KG1 (cell line): Measurements from ENCODE around the gene CHRNA4.
"Not testable (repeated sequence)": the region's sequence is repeated elsewhere in the genome, so short reads cannot be mapped to it uniquely, and the experiment has no call there.

ENCODE experiments used
- DNase-seq: peaks from one replicate; lab custom pipeline; 2025; lab: John Stamatoyannopoulos, UW

The CHRNA4 gene

DNA sequence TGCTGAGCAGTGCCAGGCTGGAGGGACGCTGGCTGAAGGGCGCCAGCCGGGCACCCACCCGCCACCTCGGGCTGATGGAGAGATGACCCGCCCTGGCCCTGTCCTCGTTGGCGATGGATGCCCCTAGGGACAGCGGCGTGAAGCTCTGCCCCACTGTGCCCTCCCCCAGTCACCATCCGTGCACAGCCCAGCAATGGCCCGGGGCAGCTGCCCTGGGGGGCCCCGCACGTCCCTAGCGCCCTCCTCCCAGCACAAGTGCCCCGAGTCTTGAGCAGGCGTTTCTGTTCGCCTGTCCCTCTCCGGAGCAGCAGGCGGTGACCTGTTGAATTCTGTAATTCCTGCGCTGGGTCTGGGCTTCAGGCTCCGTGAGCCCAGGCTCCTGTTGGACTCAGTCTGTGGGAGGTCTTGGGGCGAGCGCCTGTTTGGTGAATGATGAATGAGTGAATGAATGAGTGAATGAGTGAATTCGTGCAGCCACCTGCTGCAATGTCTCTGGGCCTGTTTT, 36.8 kb upstream of the CHRNA4 start:
- no peak for DNase-seq

DNA sequence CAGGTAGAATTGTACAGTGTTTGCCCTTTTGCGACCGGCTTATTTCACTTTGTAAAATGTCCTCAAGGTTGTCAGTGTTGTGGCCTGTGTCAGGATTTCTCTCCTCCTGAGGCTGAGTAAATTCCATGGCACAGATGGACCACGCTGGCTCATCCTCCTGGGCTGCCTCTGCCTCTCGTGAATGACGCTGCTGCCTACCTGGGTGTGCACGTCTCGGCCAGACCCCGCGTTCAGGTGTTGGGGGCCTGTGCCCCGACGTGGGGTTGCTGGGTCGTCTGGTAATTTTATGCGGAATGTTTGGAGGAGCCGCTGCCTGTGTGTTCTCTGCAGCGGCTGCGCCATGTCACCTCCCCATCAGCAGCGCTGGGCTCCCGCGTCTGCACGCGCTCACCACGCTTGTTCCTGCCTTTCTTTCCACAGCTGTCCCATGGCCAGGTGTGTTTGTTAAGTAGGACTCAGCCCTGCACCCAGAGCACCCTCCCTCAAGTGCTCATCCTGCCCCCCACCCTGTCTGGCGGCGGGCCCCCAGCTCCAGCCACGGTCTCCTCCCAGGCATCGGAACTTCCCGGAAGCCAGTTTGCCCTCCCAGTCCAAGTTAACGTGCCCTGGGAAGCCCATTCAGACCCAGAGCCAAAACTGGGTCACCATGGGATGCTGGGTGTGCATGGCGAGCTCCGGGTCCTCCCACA, 36.1 kb upstream of the CHRNA4 start:
- DNase-seq: no peak

DNA sequence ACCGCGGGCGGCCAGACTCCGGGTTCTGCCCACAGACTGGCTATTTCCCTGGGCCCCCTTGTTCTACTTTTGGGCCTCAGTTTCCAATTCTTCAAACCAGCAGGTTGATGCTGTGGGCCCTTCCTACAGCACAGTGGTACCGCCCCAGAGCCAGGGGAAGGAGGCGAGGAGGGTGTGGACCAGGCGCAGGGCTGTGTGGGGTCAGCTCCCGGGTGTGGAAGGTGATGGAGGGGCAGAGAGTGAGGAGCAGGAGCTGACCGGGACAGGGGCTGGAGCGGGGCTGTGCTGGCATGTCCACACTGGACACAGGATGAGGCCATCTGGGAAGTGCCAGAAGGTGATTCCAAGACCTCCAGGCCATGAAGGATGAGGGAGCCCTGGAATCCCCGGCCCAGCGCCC, 35.2 kb upstream of the CHRNA4 start:
- DNase-seq: no peak

DNA sequence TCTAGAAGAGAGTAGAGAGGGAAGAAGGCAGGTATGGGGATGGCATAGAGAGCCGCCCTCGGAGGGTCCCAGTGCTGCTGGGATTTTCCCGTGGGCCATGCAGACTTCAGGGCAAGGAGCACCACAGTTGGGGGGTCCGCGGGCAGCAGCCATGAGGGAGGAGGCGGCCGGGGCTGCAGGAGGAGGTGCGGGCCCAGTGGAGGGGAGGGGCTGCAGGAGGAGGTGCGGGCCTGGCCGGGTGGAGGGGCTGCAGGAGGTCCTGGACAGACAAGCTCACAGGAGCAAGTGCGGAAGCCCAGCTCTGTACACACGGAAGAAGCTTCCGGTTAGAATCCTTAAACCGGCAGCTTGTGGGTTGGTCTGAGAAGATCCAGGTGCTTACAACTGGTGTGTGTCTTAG, 34.6 kb upstream of the CHRNA4 start:
- no peak for DNase-seq

DNA sequence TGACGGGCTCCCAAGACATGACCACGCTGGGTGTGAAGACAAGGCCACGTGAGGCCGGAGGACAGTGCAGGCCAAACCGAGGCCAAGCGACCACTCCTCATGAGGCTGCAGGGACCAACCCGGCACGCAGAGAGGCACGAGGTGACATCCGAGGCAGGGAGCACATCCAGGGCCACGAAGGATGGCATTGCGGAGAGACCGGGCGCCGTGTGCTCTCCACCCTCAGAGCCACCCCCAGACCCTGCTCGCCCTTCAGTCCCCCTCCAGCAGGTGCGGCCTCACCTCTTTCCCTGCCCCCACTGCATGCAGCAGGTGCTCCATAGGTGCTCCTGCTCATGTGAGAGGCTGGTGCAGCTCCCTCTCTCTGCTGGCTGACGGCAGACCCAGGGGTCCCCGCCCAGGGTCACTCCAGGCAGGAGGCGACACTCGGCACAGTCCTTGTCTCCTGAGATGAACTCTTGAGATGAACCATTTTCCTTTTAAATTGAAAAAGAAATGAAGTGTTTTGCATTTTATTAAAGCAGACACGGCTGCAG, 33.8 kb upstream of the CHRNA4 start:
- no peak for DNase-seq

DNA sequence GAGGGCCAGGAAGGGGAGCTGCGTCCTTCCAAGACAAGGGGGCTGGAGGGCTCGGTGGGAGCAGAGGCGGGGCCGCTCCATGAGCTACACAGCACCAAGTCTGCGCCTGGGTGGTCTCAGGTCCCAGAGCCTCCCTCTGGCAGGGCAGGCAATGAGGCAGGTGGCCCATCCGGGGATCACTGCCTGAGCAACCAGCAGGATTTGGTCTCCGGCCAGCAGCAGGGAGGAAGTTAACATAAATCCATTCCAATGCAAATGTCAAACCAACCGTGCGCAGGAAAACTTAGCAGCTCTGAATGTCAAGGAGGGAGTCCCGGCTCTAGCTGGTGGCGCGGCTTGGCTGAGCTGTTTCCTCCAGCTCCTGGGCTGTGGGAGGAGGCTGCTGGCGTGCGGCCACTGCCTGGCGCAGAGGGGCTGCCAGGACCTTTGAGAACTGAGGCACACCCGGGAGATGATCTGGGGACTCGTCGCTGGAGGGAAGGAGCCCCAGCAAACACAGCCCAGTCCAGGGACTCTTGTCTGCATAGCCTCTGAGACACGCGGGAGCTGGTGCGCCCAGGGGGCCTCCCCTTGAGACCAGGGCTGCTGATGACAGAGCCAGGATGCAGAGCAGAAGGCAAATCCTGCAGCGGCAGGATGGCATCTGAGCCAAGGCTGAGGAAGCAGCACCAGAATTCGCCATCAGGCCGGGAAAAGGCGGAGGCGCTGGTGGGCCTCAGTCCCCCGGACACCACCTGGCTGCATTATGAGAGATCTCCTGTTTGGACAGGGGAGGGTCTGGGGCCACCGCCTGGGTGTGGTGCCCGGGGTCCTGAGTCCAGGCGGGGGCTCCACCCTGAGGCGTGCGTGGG, 33.1 kb upstream of the CHRNA4 start:
- DNase-seq: no peak

DNA sequence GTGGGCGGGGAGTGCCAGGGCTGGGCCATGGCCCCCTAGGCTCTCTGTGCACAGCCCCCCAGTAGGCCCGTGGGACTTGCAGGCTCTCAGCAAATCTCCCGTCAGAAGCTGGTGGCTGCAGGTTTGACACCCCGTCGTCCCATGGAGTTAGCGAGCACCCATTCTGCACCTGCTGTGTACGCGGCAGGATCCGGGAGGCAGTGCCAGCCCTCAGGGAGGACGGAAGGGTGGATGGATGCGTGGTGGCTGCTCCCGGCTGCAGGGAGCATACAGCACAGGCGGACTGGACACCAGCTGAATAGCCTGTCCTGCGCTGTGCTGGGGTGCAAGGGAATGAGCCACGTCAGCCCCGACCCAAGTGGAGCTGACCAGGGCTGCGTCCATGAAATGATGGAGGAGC, 32.4 kb upstream of the CHRNA4 start:
- DNase-seq: no peak

DNA sequence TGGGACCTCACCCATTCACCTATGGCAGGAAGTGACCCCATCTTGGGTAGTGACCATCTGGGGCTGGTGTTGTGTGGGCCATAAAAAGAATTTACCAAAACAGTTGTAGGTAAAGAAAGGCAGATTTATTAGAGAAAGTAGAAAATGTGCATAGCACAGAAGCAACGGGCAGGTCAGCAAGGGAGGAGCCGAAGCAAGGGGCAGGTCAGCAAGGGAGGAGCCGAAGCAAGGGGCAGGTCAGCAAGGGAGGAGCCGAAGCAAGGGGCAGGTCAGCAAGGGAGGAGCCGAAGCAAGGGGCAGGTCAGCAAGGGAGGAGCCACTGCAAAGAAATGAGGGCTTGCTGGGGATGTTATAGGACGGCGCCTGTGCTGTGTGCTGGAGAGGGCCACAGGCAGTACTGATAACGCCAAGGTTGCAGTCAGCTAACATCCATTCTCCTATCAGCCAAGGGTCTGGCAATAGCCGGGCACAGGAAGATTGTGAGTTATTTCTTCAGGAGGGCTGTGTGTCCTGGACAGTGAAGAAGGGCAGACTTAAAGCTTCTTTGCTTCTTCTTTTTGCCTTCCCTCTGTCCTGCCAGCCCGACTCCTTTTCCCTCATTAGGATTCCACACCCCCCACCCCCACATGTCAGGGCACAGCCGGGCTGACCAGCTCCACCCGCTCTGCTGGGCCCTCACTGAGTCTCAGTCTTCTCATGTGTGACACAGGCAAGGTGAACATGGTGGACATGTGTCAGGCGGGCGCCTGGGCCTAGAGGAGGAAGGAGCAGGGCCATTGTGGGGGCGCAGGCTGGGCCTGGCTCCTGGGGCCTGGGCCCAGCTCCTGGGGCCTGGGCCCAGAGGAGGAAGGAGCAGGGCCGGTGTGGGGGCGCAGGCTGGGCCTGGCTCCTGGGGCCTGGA, 31.6 kb upstream of the CHRNA4 start:
- DNase-seq: no peak

DNA sequence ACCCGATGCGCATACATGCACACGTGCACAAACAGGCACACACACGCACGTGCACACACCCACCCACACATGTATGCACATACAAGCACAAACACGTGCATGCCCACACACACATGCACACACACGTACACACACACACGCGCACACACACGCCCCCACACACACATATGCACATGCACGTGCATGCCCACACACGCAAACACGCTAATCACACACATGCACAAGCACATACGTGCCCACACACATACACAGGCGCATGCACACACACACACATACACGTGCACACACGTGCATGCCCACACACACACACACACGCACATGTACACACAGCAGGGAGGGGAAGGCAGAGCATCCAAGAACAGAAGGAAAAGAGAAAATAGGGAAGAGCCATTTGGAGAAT, 26.8 kb upstream of the CHRNA4 start:
- no peak for DNase-seq

DNA sequence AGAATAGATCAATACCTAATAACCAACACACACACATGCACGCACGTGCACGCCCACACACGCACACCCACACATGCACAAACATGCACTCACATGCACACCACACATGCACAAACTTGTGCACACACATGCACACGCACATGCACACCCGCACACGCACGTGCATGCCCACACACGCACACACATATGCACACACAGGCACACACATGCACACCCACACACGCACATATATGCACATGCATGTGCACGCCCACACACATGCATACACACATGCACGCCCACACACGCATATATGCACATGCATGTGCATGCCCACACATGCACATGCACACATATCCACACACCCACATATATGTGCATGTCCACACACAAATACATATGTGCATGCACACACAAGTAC, 26.2 kb upstream of the CHRNA4 start:
- no peak for DNase-seq

DNA sequence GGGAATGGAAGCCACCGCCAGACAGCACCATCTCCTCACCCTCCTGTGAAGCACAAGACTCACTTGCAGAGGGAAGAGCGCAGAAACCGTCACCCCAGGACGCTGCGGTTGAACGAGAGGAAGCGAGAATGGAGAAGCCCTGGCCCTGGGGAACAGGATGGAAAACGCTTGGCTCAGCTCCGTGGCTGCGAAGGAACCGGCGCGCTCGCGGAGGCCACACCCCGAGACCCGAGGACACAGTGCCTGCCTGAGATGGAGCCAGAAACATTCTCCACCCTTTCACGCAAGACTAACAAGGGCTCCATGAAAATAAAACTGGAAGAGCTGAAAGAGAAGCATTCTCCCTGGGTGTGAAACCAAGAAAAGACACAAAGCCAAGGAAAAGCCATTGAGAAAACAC, 25.3 kb upstream of the CHRNA4 start:
- DNase-seq: no peak

DNA sequence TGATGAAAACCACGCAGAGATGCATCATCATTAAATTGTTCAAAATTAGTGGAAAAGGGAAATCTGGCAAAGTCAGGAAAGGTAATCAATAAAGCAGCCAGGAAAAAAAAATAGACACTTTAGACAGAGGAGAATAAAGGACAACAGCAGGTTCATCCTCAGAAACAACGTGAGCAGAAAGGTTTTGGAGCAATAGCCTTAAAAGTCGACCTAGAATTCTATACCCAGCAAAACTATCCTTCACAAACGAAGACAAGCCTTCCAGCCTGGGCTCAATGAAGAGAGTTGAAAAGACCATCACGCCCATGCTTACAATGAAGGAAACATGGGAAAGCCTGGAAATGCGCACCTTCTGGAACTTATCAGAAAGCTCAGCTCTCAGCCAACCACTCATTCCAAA, 24.7 kb upstream of the CHRNA4 start:
- no peak for DNase-seq

DNA sequence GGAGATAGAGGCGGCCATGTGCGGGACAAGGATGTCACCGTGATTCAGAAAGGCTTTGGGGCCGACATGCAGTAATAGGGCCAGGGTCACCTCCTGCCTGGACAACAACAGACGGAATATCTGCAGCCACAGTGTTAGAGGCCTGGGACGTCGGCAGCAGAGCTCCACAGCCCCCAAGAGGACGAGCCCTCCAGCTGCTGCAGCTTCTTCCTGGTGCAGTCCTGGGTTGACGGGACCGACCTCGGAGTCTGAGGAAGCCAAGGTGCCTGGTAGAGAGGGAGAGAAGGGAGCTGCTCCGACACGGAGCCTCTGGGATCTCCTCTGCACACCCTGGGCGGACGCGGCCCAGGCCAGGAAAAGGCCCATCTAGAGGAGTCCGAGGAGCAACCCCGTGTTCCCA, 23.2 kb upstream of the CHRNA4 start:
- no peak for DNase-seq

DNA sequence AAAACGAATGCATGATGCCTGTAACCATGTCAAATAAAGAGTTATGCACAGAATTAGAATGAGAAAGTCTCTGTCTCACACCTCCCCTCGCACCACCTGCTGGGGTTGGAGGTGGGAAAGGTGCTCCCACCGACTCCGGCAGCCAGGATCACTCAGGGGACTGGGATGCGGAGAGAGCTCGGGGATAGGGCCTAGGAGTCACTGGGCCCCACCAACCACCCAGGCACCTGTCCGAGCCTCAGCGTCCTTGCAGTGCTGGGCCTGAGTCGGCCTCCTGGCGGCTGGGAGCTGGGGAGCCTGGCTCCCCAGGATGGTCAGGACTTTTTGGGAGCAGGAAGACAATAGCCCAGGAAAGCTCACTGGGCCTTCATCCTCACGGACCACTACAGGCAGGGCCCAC, 22.4 kb upstream of the CHRNA4 start:
- no peak for DNase-seq

DNA sequence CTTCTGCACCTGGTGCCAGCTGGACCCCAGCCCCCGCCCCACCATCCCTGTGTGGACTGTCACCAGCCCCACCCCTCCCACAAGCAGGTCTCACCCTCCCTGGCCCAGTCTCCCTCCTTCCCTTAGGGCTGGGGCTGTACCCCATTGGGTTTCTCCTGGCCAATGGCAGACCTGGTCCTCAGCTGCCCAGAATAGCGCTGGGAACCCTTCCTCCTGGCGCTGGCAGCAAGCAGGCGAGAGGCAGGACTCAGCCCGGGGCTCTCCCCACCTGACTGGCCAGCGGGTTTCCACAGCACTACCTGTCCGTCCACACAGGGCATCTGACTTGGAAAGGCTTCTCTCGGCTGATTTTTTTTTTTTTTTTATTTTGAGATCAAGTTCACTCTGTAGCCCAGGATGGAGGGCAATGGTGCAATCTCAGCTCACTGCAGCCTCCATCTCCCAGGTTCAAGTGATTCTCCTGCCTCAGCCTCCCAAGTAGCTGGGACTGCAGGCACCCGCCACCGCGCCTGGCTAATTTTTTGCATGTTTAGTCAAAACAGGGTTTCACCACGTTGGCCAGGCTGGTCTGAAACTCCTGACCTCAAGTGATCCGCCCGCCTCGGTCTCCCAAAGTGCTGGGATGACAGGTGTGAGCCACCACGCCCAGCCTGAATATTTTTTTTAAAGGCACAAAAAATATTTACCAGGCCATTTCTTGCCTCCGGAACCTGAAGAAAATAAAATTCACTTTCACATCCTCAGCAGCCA, 21.6 kb upstream of the CHRNA4 start:
- DNase-seq: no peak

DNA sequence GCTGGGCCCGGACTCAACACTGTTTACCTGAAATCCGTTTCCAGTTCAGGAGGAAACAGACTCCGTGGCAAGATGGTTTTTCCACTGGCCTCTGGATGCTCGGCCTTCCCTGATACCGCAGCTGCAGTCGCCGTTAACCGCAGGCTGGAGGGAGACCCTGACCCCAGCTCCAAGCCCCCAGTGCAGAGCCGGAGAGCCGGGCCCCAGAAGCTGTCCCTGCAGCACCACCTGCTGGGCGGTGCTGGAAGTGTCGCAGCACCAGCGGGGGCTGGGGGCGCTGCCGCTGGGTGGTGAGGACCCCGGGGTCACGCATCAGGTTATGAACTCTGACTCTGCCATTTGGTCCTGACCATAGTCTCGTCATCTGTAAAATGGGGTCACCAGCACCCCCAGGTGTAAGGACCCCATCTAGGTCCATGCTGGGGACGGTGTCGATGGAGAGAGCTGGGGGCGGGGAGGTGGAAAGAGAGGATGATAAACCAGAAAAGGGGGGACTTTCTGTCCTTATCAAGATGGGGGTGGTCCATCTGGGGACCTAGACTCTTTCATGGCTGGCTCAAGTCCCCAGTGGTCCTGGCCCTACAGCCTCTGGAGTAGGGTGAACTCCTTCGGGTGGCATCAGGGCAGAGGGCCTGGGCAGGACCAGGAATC, 20.8 kb upstream of the CHRNA4 start:
- no peak for DNase-seq

DNA sequence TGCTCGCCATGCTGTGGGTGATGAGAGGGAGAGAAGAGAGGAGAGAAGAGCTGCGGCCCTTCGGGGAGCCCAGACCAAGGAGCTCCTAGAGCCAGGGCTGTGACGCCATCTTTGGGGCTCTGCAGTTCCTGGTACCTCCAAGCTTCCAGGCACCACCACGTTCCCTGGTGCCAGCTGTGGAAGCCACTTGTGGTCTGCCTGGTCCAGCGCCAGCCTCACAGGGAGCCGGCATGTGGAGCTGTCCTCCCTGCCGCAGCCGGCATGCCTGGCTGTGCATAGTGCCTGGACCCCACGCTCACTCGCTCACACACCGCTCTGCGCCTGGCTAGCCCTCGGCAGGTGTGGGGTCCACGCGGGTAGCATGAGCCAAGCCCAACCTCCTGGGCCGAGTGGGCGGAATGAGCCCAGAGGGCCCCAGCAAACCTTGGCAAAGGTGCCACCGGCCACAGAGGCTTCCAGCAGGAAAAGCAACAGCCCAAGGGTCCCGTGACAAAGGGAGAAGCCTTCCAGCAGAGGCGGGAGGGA, 19.3 kb upstream of the CHRNA4 start:
- no peak for DNase-seq

DNA sequence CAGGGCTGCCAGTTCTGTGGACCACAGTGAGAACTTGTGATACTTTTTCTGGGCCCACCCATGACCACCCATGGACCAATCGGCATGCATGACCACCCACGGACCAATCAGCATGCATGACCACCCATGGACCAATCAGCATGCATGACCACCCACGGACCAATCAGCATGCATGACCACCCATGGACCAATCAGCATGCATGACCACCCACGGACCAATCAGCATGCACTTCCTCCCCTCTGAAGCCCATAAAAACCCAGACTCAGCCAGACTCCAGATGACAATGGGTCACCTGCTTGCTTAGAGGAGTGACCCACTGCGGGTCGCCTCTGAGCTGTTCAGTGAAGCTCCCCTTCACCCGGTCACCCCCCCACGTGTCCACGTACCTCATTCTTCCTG, 18.7 kb upstream of the CHRNA4 start:
- DNase-seq: not testable (repeated sequence)

DNA sequence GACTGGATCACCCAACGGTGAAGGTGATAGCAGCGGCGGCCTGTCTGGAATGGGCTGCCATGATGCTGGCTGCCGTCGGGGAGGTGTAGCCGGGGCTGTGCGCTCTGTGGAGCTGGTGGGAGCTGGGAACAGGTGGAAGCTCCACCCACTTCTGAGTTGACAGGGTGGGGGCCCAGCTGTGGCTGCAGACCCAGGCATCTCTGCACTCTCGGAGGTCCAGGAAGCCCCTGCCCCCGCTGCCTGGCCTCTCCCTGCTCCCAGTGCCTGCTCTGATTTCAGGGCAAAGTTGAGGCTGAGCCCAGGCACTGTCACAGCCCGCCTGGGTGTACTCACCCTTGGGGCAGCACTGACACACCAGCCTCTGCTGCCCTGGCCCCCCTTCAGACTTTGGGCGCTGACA, 18.1 kb upstream of the CHRNA4 start:
- no peak for DNase-seq

DNA sequence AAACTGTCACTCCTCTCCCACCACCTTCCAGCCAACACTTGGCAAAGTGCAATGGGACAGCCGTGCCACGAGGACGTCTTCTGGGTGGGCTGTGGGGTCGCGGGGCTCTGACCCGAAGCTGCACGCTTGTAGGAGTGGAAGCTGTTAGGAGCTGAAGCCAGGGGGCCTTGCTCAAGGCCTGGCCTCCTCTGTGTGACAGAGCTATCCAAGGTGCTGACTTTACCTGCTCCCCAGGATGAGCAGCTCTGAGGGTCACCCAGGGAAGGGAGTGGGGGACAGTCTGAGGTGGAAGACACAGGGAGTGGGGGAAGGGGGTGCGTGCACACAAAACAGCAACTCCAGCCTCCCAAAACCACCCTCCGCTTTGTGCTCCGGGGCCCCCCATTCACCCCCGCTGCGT, 17.5 kb upstream of the CHRNA4 start:
- no peak for DNase-seq

DNA sequence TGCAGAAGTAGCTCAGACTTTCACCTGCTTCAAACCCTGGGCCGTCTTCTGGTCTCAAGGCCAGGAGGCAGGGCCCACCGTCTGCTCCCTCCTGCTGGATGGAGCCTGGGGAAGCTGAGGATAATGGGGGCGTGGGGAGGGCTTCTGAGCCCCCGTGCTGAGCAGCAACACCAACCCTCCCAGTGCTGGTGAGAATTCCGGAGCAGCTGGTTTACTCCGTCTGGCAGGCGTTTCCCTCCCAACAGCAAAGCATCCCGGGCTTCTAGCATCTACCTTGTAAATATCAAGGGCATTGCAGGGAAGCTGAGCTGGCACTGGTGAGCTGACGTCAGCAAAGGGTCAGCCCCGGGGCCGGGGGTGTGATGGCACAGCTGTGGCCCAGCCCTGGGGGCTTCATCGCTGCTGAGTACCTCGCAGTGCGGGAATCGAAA, 16.8 kb upstream of the CHRNA4 start:
- no peak for DNase-seq
